Smooth muscle cell of trachea (primary cell): Measurements from ENCODE around the gene CLCA2. TPM values are rescaled to one million over a fixed set of nuclear protein-coding genes. Genes with fewer than 3 reads are reported as not detected.

ENCODE experiments used
- total RNA-seq: library from RNA; depleted of rRNA; stranded (reverse); fragments of >200 nt; gene quantifications from 2 replicates; pipeline ENCODE4 v1.2.1, GENCODE V29; 2014

Gene CLCA2
- 2.9 and 11.2 TPM in 2 replicates for total RNA-seq

GRCh38 chr1:86423873-86424272 lies at the start of gene CLCA2:
CLCA2 (plus strand) TSS chr1:86424171; CDS start chr1:86424248, 77 bp downstream.

GRCh38 chr1:86395751-86396497 lies 28.0 kb upstream of the CLCA2 start, which contains the start of gene ODF2L:
ODF2L (minus strand) TSS chr1:86396323; CDS start chr1:86387027, 9,296 bp downstream.

GRCh38 chr1:86468501-86468977 lies 44.6 kb downstream of the CLCA2 start, which contains the start of gene CLCA1:
CLCA1 (plus strand) TSS chr1:86468927; CDS start chr1:86468972, 45 bp downstream.

Other genes with a start within 250 kb of the CLCA2 start
- gene ODF2L, start 27.8 kb upstream of the CLCA2 start, total RNA-seq = 25.1 and 49.0 TPM in 2 replicates
- gene CLCA1, start 44.8 kb downstream of the CLCA2 start, total RNA-seq = 0.15 and 0.17 TPM in 2 replicates
- not detected in 2 replicates for gene CLCA4, start 122.9 kb downstream of the CLCA2 start, total RNA-seq